Dendritic cell treated with granulocyte-macrophage colony-stimulating factor and Interleukin-4, amounts not matched to agents 40 ng/mL and 50 ng/mL, for 4 days (primary cell): ENCODE results near the gene NOL8.

Experiments
- H3K27ac Mint-ChIP-seq: one replicate; pipeline ENCODE4 v1.8.0; 2022; ENCODE audit warnings: mild to moderate bottlenecking, mixed read lengths
- H3K27me3 Mint-ChIP-seq: one replicate; pipeline ENCODE4 v1.8.0; 2022; ENCODE audit warnings: mild to moderate bottlenecking, mixed read lengths
- H3K36me3 Mint-ChIP-seq: one replicate; pipeline ENCODE4 v1.8.0; 2022; ENCODE audit warnings: low read depth, mixed read lengths
- H3K4me1 Mint-ChIP-seq: one replicate; pipeline ENCODE4 v1.8.0; 2022; ENCODE audit warnings: low read depth, mixed read lengths
- H3K4me3 Mint-ChIP-seq: one replicate; pipeline ENCODE4 v1.8.0; 2022; ENCODE audit warnings: mild to moderate bottlenecking, moderate library complexity, mixed read lengths
- H3K9me3 Mint-ChIP-seq: one replicate; pipeline ENCODE4 v1.8.0; 2022; ENCODE audit warnings: mixed read lengths
- intact Hi-C: fragments of 100-400 bp; cut with micrococcal nuclease; formaldehyde crosslinking; loops from one replicate; pipeline ENCODE4 v1.15.0; 2022

The NOL8 gene

DNA sequence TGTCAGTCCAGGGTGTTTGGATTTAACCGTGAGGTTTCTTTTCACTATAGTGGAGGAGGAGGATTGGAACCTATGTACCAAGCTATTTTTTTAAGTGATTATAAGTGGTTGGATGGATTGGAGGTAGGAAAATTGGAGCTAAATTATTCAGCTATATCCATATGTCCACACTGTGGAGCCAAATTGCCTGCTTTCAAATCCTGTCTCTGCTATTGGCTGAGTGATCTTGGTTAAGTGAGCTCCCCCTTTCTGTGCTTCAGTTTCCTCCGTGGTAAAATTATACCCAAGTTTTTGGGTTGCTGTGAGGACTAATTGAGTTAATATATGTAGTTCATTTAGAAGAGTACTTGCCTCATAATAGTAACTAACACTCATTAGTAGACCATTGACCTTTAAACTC is 3.1 kb upstream of the NOL8 start:
- Mint-ChIP-seq H3K4me3 (no peak overlapping the region), H3K4me1 (peaks cover 22% of the 10 kb centered on the region), H3K27me3 (no peaks in the 10 kb centered on the region), H3K36me3 (peaks cover 20% of the 10 kb centered on the region), H3K27ac (no peak overlapping the region), H3K9me3 (no peaks in the 10 kb centered on the region)
- intact Hi-C loops, result loop anchor here (5.0 kb wide), 2 partner anchors 109 to 304 kb away; no protein-coding TSS in a partner anchor

DNA sequence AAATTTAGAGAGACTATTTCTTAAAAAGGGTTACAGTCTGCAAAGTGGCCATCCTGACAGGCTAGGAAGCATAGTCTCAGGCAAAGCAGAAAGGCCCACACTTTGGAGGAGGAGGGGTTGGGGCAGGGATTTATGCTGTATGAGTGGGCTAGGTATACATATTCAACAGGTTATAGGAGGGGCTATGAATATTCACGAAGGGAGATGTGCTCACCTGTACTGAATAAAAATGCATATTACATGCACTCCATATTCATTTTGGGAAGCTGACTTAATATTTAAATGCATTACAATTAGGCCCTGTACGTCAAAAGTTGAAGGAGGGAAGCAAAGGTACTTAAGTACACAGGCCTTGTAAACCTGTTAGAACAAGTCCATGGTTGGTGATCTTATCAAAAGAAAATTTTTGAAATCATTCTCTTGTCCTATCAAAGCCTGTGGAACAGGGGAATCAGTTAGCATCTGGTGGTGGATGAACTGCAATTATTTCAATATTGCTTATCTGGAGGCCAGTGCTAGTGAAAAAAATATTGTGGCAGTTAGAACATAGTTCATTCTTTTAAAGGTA is 2.2 kb upstream of the NOL8 start:
- H3K9me3 Mint-ChIP-seq, result no peaks in the 10 kb centered on the region
- H3K27me3 Mint-ChIP-seq, result no peaks in the 10 kb centered on the region
- no peak overlapping the region for H3K27ac Mint-ChIP-seq
- intact Hi-C loops, result loop anchor here (5.0 kb wide), 2 partner anchors 110 to 305 kb away; no protein-coding TSS in a partner anchor
- peaks cover 22% of the 10 kb centered on the region for H3K4me1 Mint-ChIP-seq
- H3K4me3 Mint-ChIP-seq, result no peak overlapping the region
- peaks cover 25% of the 10 kb centered on the region for H3K36me3 Mint-ChIP-seq

DNA sequence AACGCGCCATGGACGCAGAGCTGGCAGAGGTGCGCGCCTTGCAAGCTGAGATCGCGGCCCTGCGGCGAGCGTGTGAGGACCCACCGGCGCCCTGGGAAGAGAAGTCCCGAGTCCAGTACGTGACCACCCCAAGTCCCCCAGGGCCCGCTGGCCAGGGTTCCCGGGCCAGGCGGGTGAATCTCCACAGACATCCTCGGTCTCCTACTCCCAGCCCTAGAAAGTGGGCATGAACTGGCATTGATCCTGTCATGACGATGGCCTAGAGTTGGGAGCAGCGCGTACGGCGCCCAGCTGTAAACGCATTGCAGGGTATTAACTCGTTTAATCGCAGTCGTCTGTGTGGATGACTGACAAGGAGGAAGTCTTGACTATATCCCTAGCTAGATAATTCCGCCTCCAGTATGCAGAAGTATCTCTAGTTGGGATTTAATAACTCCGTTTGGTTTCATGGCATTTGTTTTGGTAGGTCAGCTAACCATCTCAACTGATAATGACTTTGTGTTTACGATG is 896 bp upstream of the NOL8 start:
- peaks cover 38% of the 10 kb centered on the region for H3K36me3 Mint-ChIP-seq
- H3K4me1 Mint-ChIP-seq, result peaks cover 22% of the 10 kb centered on the region

DNA sequence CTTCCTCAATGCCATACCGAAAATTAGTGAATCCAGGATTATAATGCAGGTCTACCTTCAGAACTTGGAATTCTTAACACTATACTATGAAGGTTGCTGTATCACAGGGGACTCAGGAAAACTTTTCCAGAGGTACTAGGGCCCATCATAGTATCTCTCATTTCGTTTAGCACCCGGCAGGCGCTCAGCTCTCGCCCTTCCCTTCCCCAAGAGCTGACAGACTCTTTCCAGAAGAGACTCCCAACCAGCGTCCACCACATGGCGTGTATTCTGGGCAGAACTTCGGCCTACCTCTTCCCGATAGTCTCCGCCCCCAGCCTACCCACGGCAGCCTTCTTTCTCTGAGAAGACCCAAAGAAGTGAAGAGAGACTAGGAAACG is 271 bp downstream of the NOL8 start:
- Mint-ChIP-seq H3K27ac (peak overlapping the region; percentile 99), H3K27me3 (no peaks in the 10 kb centered on the region), H3K4me1 (peaks cover 22% of the 10 kb centered on the region), H3K9me3 (no peaks in the 10 kb centered on the region), H3K36me3 (peaks cover 50% of the 10 kb centered on the region), H3K4me3 (peak overlapping the region; percentile 91)
- intact Hi-C loops, result loop anchor here (1.0 to 5.0 kb wide), 4 partner anchors 32 to 345 kb away; partner anchors contain the start of genes IARS1 and IPPK

More for the DNA sequence above, 896 bp upstream of the NOL8 start:
- Mint-ChIP-seq H3K27ac (peak overlapping the region; percentile 99), H3K27me3 (no peaks in the 10 kb centered on the region), H3K9me3 (no peaks in the 10 kb centered on the region), H3K4me3 (peak overlapping the region; percentile 91)
- intact Hi-C loops, result loop anchor here (1.0 to 5.0 kb wide), 4 partner anchors 33 to 344 kb away; partner anchors contain the start of genes IARS1 and IPPK

DNA sequence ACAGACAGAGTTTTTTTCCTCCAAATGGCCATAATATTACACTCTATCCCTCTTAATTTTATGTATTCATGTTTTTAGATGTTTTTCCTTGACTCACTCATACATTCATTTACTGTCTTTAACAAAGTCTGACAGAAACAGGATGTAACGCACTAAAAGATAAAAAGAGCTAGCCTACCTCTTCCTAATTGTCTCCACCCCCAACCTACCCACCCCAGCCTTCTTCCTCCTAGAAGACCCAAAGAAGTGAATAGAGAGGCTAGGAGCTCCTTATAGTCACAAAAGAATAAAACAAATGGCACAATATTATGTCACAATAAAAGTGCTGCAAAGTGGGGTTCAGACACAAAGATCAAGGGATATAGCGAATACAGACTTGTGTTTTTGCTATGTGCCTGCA is 719 bp downstream of the NOL8 start:
- Mint-ChIP-seq H3K27me3 (no peaks in the 10 kb centered on the region), H3K9me3 (no peaks in the 10 kb centered on the region), H3K27ac (peak overlapping the region; percentile 99), H3K4me1 (peaks cover 22% of the 10 kb centered on the region), H3K36me3 (peaks cover 54% of the 10 kb centered on the region), H3K4me3 (peak overlapping the region; percentile 91)
- intact Hi-C loops, result no loop called here

DNA sequence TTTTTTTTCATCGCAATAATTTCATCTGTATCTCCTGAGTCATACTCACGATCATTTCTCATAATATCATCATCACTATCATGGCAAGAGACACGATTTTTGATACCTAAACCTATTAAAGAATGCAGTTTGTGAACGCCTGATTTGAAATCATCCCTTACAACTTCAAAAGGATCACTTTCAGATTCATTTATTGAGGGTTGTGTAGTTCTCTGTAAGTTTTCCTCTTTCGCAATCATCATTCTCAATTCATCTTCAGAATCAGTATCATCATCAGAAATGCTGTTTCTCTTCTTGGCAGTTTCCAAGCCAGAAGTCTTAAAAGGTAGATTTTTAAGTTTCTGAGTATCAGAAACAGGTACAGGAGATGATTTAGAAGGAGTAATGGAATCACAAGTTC is 9.7 kb downstream of the NOL8 start:
- H3K4me3 Mint-ChIP-seq, result no peak overlapping the region
- intact Hi-C loops, result no loop called here
- H3K36me3 Mint-ChIP-seq, result peaks cover 98% of the 10 kb centered on the region
- no peaks in the 10 kb centered on the region for H3K27me3 Mint-ChIP-seq
- H3K27ac Mint-ChIP-seq, result no peak overlapping the region
- H3K4me1 Mint-ChIP-seq, result peaks cover 13% of the 10 kb centered on the region
- H3K9me3 Mint-ChIP-seq, result no peaks in the 10 kb centered on the region

DNA sequence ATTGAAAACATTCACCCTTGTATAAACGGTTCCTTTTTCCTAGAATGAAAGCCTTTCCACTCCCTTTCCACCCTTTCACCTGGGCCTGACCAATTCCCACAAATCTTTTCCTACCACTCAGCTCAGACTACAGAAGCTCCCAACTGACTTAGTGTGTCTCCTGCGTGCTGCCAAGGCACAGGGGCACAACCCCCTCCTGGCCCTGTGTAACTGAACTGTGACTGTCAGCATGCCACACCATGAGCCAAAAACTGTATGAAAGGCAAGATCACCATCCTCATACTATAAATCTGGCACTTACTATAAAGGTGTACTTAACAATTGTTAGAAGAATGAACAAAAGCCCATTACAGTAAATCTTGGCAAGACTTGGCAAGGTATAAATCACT is 11.5 kb downstream of the NOL8 start:
- Mint-ChIP-seq H3K9me3 (no peaks in the 10 kb centered on the region), H3K27me3 (no peaks in the 10 kb centered on the region), H3K4me1 (peaks cover 19% of the 10 kb centered on the region), H3K36me3 (peaks cover 98% of the 10 kb centered on the region), H3K4me3 (no peak overlapping the region), H3K27ac (peak overlapping the region; percentile 21)
- intact Hi-C loops, result loop anchor here (5.0 kb wide), 1 partner anchor 36 kb away; no protein-coding TSS in a partner anchor

DNA sequence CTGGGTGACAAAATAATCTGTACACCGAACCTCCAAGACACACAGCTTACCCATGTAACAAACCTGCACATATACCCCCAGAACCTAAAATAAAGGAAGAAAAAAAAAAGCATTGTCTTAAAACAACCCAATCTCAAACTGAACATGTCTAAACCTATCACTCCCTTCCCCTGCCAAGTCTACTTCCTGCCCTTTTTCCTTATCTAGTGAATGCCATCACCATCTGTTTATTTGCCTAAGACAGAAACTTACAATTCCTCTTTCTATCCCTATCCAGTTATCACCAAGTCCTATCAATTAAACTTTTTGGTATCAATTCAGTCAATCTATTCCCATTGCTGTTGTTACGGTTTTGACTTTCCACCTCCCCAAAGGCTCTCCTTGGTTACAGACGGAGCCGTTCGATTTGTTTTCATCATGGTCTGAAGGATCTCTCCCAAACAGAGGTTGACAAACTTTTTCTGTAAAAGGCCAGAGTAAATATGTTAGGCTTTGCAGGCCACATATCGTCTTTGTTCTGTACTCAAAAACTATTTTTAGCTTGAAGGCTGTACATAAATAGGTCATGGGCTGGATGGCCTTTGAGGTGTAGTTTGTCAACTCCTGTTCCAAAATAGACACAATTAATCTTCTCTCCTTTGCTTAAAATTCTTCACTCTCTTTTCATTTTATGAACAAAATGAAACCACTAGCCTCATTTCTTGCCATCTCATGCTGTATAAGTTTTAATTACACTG is 12.1 kb downstream of the NOL8 start:
- Mint-ChIP-seq H3K36me3 (peaks cover 98% of the 10 kb centered on the region), H3K4me1 (peaks cover 19% of the 10 kb centered on the region), H3K27me3 (no peaks in the 10 kb centered on the region), H3K27ac (peak overlapping the region; percentile 21), H3K9me3 (no peaks in the 10 kb centered on the region), H3K4me3 (no peak overlapping the region)
- intact Hi-C loops, result loop anchor here (5.0 kb wide), 1 partner anchor 36 kb away; no protein-coding TSS in a partner anchor

DNA sequence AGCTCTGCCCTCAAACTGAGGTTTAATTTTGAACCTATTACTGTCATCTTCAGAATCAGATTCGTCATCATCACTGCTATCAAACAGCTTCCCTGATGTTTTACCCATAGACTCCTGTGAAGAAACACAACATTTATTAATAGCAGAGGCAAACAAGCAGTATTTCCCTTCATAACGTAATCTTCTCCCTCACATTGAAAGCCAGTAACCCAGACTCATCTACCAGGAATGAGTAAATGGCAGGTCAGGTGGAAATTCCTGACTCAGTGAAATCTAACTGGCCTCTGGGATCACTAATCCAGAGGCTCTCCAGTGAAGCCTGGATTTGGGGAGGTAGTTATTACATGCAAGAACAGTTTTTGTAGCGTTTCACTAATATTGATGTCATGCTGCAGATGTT is 14.6 kb downstream of the NOL8 start:
- intact Hi-C loops, result loop anchor here (5.0 kb wide), 1 partner anchor 33 kb away; no protein-coding TSS in a partner anchor
- Mint-ChIP-seq H3K4me3 (no peak overlapping the region), H3K4me1 (peaks cover 19% of the 10 kb centered on the region), H3K36me3 (peaks cover 96% of the 10 kb centered on the region), H3K27ac (no peak overlapping the region), H3K27me3 (no peaks in the 10 kb centered on the region), H3K9me3 (no peaks in the 10 kb centered on the region)

DNA sequence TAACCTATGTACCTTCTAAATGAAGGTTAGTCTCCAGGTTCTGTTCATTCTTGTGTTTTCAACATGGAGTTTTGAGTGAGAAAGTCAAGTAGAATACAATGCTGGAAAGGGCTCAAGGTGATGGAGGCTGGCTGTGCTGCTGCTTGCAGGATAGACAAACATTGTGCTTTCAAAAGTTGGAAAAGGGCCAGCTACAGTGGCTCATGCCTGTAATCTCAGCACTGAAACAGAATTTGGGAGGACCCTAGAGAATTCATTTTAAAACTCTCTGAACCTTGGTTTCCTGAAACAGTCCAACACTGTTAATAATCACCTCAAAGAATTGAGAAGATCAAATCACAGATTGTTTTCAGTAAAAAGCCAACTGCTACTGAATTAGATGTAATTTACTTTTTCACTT is 16.3 kb downstream of the NOL8 start:
- Mint-ChIP-seq H3K27ac (no peak overlapping the region), H3K36me3 (peaks cover 98% of the 10 kb centered on the region), H3K9me3 (no peaks in the 10 kb centered on the region), H3K4me1 (peaks cover 19% of the 10 kb centered on the region), H3K27me3 (no peaks in the 10 kb centered on the region), H3K4me3 (no peak overlapping the region)
- intact Hi-C loops, result no loop called here

DNA sequence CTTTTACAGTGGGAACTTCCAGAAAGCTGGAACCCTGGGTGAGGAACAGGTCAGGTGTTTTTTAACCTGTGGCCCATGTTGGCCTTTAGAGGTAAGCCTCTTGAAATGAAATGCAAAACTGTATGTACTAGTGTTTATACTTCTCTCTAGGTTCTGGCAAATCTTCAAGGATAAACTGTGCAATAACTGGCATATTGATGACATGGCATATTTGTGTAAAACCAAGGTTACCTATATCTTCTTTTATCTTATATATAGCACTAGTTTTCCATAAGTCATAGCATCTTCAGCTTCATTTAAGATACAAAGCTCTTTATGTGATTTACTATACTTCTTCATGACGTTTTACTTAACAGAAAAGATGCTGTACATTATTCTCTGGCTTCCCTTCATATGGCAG is 24.2 kb downstream of the NOL8 start:
- intact Hi-C loops, result no loop called here
- Mint-ChIP-seq H3K4me3 (no peak overlapping the region), H3K27ac (no peak overlapping the region), H3K27me3 (no peaks in the 10 kb centered on the region), H3K4me1 (peaks cover 5% of the 10 kb centered on the region), H3K9me3 (no peaks in the 10 kb centered on the region), H3K36me3 (peaks cover 85% of the 10 kb centered on the region)

DNA sequence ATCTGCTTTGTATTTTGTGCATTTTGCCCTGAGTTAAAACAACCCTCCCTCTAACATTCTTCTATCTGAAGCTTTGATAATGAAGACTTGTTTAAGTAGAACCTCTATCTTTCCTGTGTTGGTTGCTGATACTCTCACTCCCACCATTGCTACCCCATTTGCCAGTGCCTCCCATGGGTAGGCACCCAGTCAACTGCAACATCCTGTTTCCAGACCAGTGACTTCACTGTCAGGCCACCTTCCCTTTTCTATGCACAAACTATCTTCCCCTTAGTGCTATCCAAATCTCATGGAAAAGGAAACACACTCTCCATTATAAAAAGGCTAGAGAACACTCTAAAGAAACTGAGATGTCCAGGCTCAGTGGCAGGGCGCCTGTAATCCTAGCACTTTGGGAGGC is 26.0 kb downstream of the NOL8 start:
- intact Hi-C loops, result loop anchor here (10.0 kb wide), 1 partner anchor 164 kb away; no protein-coding TSS in a partner anchor
- H3K27me3 Mint-ChIP-seq, result no peaks in the 10 kb centered on the region
- no peak overlapping the region for H3K27ac Mint-ChIP-seq
- peaks cover 67% of the 10 kb centered on the region for H3K36me3 Mint-ChIP-seq
- H3K4me1 Mint-ChIP-seq, result peaks cover 18% of the 10 kb centered on the region
- H3K4me3 Mint-ChIP-seq, result no peak overlapping the region
- no peaks in the 10 kb centered on the region for H3K9me3 Mint-ChIP-seq

DNA sequence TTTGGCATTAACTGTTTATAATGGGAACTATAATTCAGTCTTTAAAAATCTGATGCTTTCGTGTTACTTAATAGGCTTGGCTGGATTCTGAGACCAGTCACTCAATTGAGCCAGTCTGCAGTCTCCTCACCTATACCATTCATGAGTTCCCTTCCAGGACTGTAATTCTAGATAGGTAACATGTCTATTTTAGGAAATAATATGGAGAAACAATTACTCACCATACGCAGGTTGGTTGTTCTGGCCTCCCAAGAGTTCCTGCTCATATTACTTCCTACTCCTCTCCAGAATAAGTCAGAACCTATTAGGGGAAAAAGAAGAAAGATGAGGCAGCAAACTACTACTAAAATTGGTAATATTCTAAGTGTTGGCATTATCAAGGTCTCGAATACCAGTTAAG is 27.1 kb downstream of the NOL8 start:
- Mint-ChIP-seq H3K4me1 (peaks cover 19% of the 10 kb centered on the region), H3K9me3 (no peaks in the 10 kb centered on the region), H3K36me3 (peaks cover 62% of the 10 kb centered on the region), H3K4me3 (no peak overlapping the region), H3K27ac (no peak overlapping the region), H3K27me3 (no peaks in the 10 kb centered on the region)
- intact Hi-C loops, result loop anchor here (10.0 kb wide), 1 partner anchor 163 kb away; no protein-coding TSS in a partner anchor

DNA sequence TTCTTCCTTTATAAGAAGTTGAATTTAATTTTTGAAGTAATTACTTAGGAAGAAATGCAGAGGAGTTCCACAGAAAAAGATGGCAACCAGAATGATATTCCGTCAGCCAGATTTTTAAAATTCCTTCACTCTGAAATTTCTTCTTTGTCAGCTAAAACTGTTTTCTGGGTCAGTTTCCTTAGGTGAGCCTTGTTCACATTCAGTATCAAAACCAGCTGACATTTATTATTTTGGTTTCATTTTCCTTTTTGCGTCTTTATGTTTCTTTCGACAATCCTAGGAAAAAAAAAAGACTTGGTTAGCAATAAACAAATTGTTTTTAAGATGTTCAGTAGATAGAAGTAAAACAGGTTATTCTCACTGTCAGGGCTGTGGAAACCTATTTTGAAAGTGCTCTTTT is 27.5 kb downstream of the NOL8 start:
- H3K36me3 Mint-ChIP-seq, result peaks cover 58% of the 10 kb centered on the region
- H3K27me3 Mint-ChIP-seq, result no peaks in the 10 kb centered on the region
- H3K4me3 Mint-ChIP-seq, result no peak overlapping the region
- intact Hi-C loops, result loop anchor here (10.0 kb wide), 1 partner anchor 163 kb away; no protein-coding TSS in a partner anchor
- peaks cover 23% of the 10 kb centered on the region for H3K4me1 Mint-ChIP-seq
- H3K9me3 Mint-ChIP-seq, result no peaks in the 10 kb centered on the region
- no peak overlapping the region for H3K27ac Mint-ChIP-seq
